ENCODE measurements around the gene XRCC3. TPM values are rescaled to one million over a fixed set of nuclear protein-coding genes. Genes with fewer than 3 reads are reported as not detected.

Gene XRCC3
- total and polyA plus RNA-seq, 2 donors (not counting 3 experiments of a cell fraction or from before 2014, with no cell fraction given), result 13.6 to 27.2 TPM

GRCh38 chr14:103695296-103696069, 19.8 kb downstream of the XRCC3 start:
- Histone ChIP-seq H3K9me1 (replicated peaks; ENCODE audit: control insufficient read depth, extremely low read depth, insufficient read depth, low read length) (no peaks in the 10 kb centered on the region), H3K9ac (replicated peaks; ENCODE audit: extremely low read depth, insufficient read depth, low read length) (no peak overlapping the region), H3K79me2 (ENCODE audit: control insufficient read depth, insufficient read depth, low read length) (peaks cover 2% of the 10 kb centered on the region), H3K27ac (ENCODE audit: insufficient read depth, low read depth, low read length) (no peak overlapping the region), H3K36me3 (ENCODE audit: control insufficient read depth in 2 of 2, extremely low read depth in 1 of 2, insufficient read depth in 2 of 2, low read length in 2 of 2) (peaks cover 6 to 31% of the 10 kb centered on the region in 2 experiments), H2AFZ (ENCODE audit: low read depth, low read length) (no peak overlapping the region), H3K9me3 (replicated peaks; ENCODE audit: control insufficient read depth, insufficient read depth, low read length) (no peaks in the 10 kb centered on the region), H3K27me3 (ENCODE audit: control insufficient read depth in 2 of 2, insufficient read depth in 2 of 2, low read length in 2 of 2) (no peaks in the 10 kb centered on the region), H3K4me3 (replicated peaks in 1 of 3; ENCODE audit: insufficient read depth in 1 of 3, low read depth in 1 of 3, low read length in 3 of 3) (no peak overlapping the region), H4K20me1 (replicated peaks; ENCODE audit: control insufficient read depth, extremely low read depth, insufficient read depth, low read length) (no peaks in the 10 kb centered on the region), H3K4me2 (ENCODE audit: insufficient read depth, low read length) (no peak overlapping the region), H3K4me1 (ENCODE audit: control insufficient read depth, extremely low read depth, insufficient read depth, low read length) (peaks cover 9% of the 10 kb centered on the region)
- dilution Hi-C loops (cut with MboI; ENCODE audit: extremely low pct_ligation_motif_present, low sequenced_read_pairs), result no loop called here
- intact Hi-C loops (cut with micrococcal nuclease), result no loop called here
- DNase-seq (ENCODE audit: low read depth, low spot score) (no peak), FAIRE-seq (no peak)
- TF ChIP-seq FOS (IDR thresholded peaks at IDR 0.05; ENCODE audit: borderline replicate concordance, insufficient read depth, low read length) (no peak), MAX (IDR thresholded peaks at IDR 0.05; ENCODE audit: insufficient read depth, insufficient read length) (no peak), GATA2 (IDR thresholded peaks at IDR 0.05; ENCODE audit: insufficient read depth, insufficient read length, low read depth, low read length) (no peak), MYC (IDR thresholded peaks at IDR 0.05; ENCODE audit: low read depth, low read length) (no peak), CTCF (IDR thresholded peaks at IDR 0.05; ENCODE audit: extremely low read depth in 1 of 2, insufficient read depth in 1 of 2, low read depth in 1 of 2, low read length in 2 of 2) (no peak), POLR2A (IDR thresholded peaks at IDR 0.05; ENCODE audit: low read depth, low read length) (no peak)
- CTCF ChIA-PET, result interaction anchor here (1.0 to 2.6 kb wide), 3 partner anchors 9 to 206 kb away, joined by 3 to 10 read pairs (median 9); no protein-coding TSS in a partner anchor
- no TSS peak for BruUV-seq (replicated peaks)
- POLR2A ChIA-PET, result no interaction called here

Measured in endothelial cell of umbilical vein (primary cell).